CD4-positive, alpha-beta memory T cell (primary cell): Measurements from ENCODE around the gene STPG1. TPM values are rescaled to one million over a fixed set of nuclear protein-coding genes. Genes with fewer than 3 reads are reported as not detected.

ENCODE experiments used
- CTCF ChIA-PET: fragments of 350-600 bp; sonication (Branson Sonifier 250); formaldehyde crosslinking; loops from one replicate; lab custom pipeline; 2021; ENCODE audit warnings: inconsistent platforms; ENCODE audit not compliant: partially characterized antibody; lab: Charles Lee
- POLR2A ChIA-PET: fragments of 350-600 bp; sonication (Branson Sonifier 250); formaldehyde crosslinking; loops from one replicate; lab custom pipeline; 2021; ENCODE audit not compliant: partially characterized antibody; lab: Charles Lee
- DNase-seq, 5 donors: peaks; one replicate each; pipeline versions ENCODE4 v3.0.0 to v3.0.0-alpha.2; 2020 to 2022; ENCODE audit warnings: mixed read lengths in 1 of 5
- H3K27ac ChIP-seq: one replicate; pipeline ENCODE4 v1.7.0; 2013; ENCODE audit warnings: low read depth, low read length
- H3K27me3 ChIP-seq: 2 replicates; pipeline ENCODE4 v1.7.0; 2013; ENCODE audit warnings: mild to moderate bottlenecking, low read length, moderate library complexity; ENCODE audit not compliant: insufficient read depth
- H3K36me3 ChIP-seq: 2 replicates; pipeline ENCODE4 v1.7.0; 2013; ENCODE audit warnings: mild to moderate bottlenecking, low read length, moderate library complexity; ENCODE audit not compliant: insufficient read depth
- H3K4me1 ChIP-seq: 2 replicates; pipeline ENCODE4 v1.7.0; 2013; ENCODE audit warnings: mild to moderate bottlenecking, low read length, moderate library complexity; ENCODE audit not compliant: insufficient read depth
- H3K4me3 ChIP-seq, 2 donors: one replicate each; pipeline ENCODE4 v1.7.0; 2013; ENCODE audit warnings: low read length in 2 of 2, mild to moderate bottlenecking in 1 of 2
- H3K9me3 ChIP-seq, 2 donors: one replicate each; pipeline ENCODE4 v1.7.0; 2013; ENCODE audit warnings: low read length in 2 of 2, control low read depth in 1 of 2; ENCODE audit not compliant: control insufficient read depth in 1 of 2
- H3K27ac Mint-ChIP-seq, 7 donors: one replicate each; pipeline ENCODE4 v1.8.0; 2020 to 2021; ENCODE audit warnings: mixed read lengths in 7 of 7, mild to moderate bottlenecking in 6 of 7, inconsistent platforms in 3 of 7, moderate library complexity in 3 of 7
- H3K27me3 Mint-ChIP-seq, 2 donors: one replicate each; pipeline ENCODE4 v1.8.0; 2020 to 2021; ENCODE audit warnings: mixed read lengths in 2 of 2
- H3K36me3 Mint-ChIP-seq, 2 donors: one replicate each; pipeline ENCODE4 v1.8.0; 2020 to 2021; ENCODE audit warnings: mixed read lengths in 2 of 2, inconsistent platforms in 1 of 2, mild to moderate bottlenecking in 1 of 2
- H3K4me1 Mint-ChIP-seq, 4 donors: one replicate each; pipeline ENCODE4 v1.8.0; 2020 to 2021; ENCODE audit warnings: mixed read lengths in 4 of 4, mild to moderate bottlenecking in 1 of 4
- H3K4me3 Mint-ChIP-seq, 8 donors: one replicate each; pipeline ENCODE4 v1.8.0; 2020 to 2021; ENCODE audit warnings: mixed read lengths in 8 of 8, mild to moderate bottlenecking in 7 of 8, moderate library complexity in 6 of 8, inconsistent platforms in 3 of 8
- H3K9me3 Mint-ChIP-seq, 8 donors: one replicate each; pipeline ENCODE4 v1.8.0; 2020 to 2021; ENCODE audit warnings: mixed read lengths in 8 of 8, mild to moderate bottlenecking in 5 of 8, inconsistent platforms in 3 of 8, moderate library complexity in 1 of 8
- intact Hi-C: fragments of 100-400 bp; cut with micrococcal nuclease; formaldehyde crosslinking; loops from one replicate; pipeline ENCODE4 v1.15.1; 2023
- polyA plus RNA-seq, 2 donors: library from polyadenylated mRNA; unstranded; fragments of 300-500 nt; fragmentation: Illumina TruSeq; gene quantifications; one replicate each; pipeline ENCODE4 v1.2.3, GENCODE V29; 2021
- total RNA-seq, 2 experiments: library from RNA; stranded (reverse); gene quantifications; one replicate each; pipeline ENCODE4 v1.2.3, GENCODE V29; 2021

The STPG1 gene
- total and polyA plus RNA-seq, 4 experiments from 2014 or later: 3.1 to 4.9 (median 3.8) TPM

GRCh38 chr1:24327891-24328290, 85.7 kb downstream of the STPG1 start:
- intact Hi-C loops: loop anchor here (10.0 kb wide), 1 partner anchor 123 kb away; no protein-coding TSS in a partner anchor
- no peak for DNase-seq
- CTCF ChIA-PET: no interaction called here
- POLR2A ChIA-PET: no interaction called here
- Mint-ChIP-seq H3K27me3 (no peaks in the 10 kb centered on the region), H3K9me3 (no peaks in the 10 kb centered on the region), H3K4me3 (no peak overlapping the region), H3K27ac (no peak overlapping the region), H3K4me1 (peaks cover 2 to 11% (median 3%) of the 10 kb centered on the region in 4 donors), H3K36me3 (no peaks in the 10 kb centered on the region)
- no peaks in the 10 kb centered on the region for H3K27me3 ChIP-seq
- no peak overlapping the region for H3K4me3 ChIP-seq
- H3K9me3 ChIP-seq: no peaks in the 10 kb centered on the region
- peaks cover 6% of the 10 kb centered on the region for H3K4me1 ChIP-seq
- H3K27ac ChIP-seq: no peak overlapping the region
- no peaks in the 10 kb centered on the region for H3K36me3 ChIP-seq

DNA sequence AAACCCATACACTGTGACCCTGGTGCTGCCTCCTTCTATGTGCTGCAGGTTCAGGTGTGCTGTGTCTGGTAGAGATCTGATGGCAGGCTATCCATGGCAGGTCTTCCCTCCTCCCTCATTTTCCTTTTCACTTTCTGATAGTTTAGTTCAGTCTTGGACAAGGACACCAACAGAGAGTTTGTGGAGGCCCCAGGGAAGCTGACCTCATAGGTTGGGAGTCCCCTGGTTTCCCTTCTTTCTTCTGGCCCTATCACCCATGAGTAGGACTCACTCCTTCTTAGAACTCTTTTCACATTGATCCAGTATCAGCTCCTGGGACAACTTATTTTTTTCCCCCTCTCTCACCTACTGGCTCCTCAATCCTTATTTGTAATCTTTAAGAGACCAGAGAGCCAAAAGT, 86.1 kb downstream of the STPG1 start:
- no peak overlapping the region for H3K27ac Mint-ChIP-seq
- POLR2A ChIA-PET: no interaction called here
- H3K4me3 Mint-ChIP-seq: no peak overlapping the region
- Histone ChIP-seq H3K27me3 (no peaks in the 10 kb centered on the region), H3K9me3 (no peaks in the 10 kb centered on the region), H3K4me1 (peaks cover 10% of the 10 kb centered on the region), H3K27ac (no peak overlapping the region), H3K36me3 (no peaks in the 10 kb centered on the region), H3K4me3 (no peak overlapping the region)
- CTCF ChIA-PET: no interaction called here
- no peak for DNase-seq
- no peaks in the 10 kb centered on the region for H3K36me3 Mint-ChIP-seq
- H3K4me1 Mint-ChIP-seq: peaks cover 6 to 15% (median 6%) of the 10 kb centered on the region in 4 donors
- intact Hi-C loops: loop anchor here (10.0 kb wide), 1 partner anchor 123 kb away; no protein-coding TSS in a partner anchor
- no peaks in the 10 kb centered on the region for H3K9me3 Mint-ChIP-seq
- H3K27me3 Mint-ChIP-seq: no peaks in the 10 kb centered on the region

- no peaks in the 10 kb centered on the region for H3K27me3 ChIP-seq
- no peak for DNase-seq
- POLR2A ChIA-PET: no interaction called here
- Mint-ChIP-seq H3K27ac (no peak overlapping the region), H3K4me1 (peaks cover 13 to 29% (median 16%) of the 10 kb centered on the region in 4 donors), H3K4me3 (no peak overlapping the region), H3K27me3 (peaks cover under 1 to 5% of the 10 kb centered on the region in 2 donors), H3K36me3 (no peaks in the 10 kb centered on the region), H3K9me3 (no peaks in the 10 kb centered on the region)
- CTCF ChIA-PET: no interaction called here
- H3K9me3 ChIP-seq: no peaks in the 10 kb centered on the region
- H3K36me3 ChIP-seq: no peaks in the 10 kb centered on the region
- H3K27ac ChIP-seq: no peak overlapping the region
- H3K4me1 ChIP-seq: peaks cover 20% of the 10 kb centered on the region
- H3K4me3 ChIP-seq: no peak overlapping the region
- intact Hi-C loops: loop anchor here (10.0 kb wide), 1 partner anchor 121 kb away; no protein-coding TSS in a partner anchor
Measured at GRCh38 chr1:24325587-24326449, 87.8 kb downstream of the STPG1 start.

GRCh38 chr1:24324903-24325302, 88.7 kb downstream of the STPG1 start:
- Histone ChIP-seq H3K36me3 (no peaks in the 10 kb centered on the region), H3K27ac (no peak overlapping the region), H3K9me3 (no peaks in the 10 kb centered on the region), H3K27me3 (no peaks in the 10 kb centered on the region), H3K4me1 (peaks cover 29% of the 10 kb centered on the region), H3K4me3 (no peak overlapping the region)
- ChIA-PET CTCF (interaction anchor here (0.7 to 1.1 kb wide), 2 partner anchors 40 to 259 kb away, joined by 3 read pairs; no protein-coding TSS in a partner anchor), POLR2A (no interaction called here)
- Mint-ChIP-seq H3K4me3 (peak overlapping the region in 1 of 8 donors; percentile 22), H3K27ac (peak overlapping the region in 3 of 7 donors; percentile 23 to 68 (median 37)), H3K36me3 (no peaks in the 10 kb centered on the region), H3K9me3 (no peaks in the 10 kb centered on the region), H3K27me3 (peaks cover 8% of the 10 kb centered on the region in 2 donors), H3K4me1 (peaks cover 23 to 38% (median 25%) of the 10 kb centered on the region in 4 donors)
- no peak for DNase-seq
- intact Hi-C loops: loop anchor here (5.0 to 10.0 kb wide), 2 partner anchors 67 to 120 kb away; no protein-coding TSS in a partner anchor

DNA sequence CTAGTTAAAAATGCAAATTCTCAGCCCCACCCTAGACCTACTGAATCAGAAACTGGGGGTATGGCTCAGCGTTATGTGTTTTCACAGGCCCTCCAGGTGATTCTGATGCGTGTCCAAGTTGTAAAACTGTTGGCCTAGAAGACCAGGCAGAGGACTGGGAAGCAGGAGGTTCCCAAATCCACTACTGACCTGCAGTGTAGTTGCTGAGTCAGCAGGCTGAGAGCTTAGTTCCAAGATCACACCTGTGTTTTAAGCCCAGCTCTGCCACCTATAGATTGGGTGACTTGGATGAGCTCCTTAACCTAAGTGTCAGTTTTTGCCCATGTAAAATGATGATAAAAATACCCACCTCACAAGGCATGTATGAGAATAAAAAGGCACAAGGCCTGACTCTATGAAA, 90.3 kb downstream of the STPG1 start:
- Mint-ChIP-seq H3K27me3 (peaks cover 18 to 19% of the 10 kb centered on the region in 2 donors), H3K9me3 (no peaks in the 10 kb centered on the region), H3K36me3 (no peaks in the 10 kb centered on the region), H3K4me3 (peak overlapping the region in 1 of 8 donors; percentile 76), H3K27ac (peak overlapping the region in 1 of 7 donors; percentile 5), H3K4me1 (peaks cover 36 to 55% (median 41%) of the 10 kb centered on the region in 4 donors)
- no peak overlapping the region for H3K27ac ChIP-seq
- no peak overlapping the region for H3K4me3 ChIP-seq
- no peaks in the 10 kb centered on the region for H3K27me3 ChIP-seq
- DNase-seq: no peak
- ChIA-PET POLR2A (no interaction called here), CTCF (no interaction called here)
- H3K36me3 ChIP-seq: no peaks in the 10 kb centered on the region
- intact Hi-C loops: loop anchor here (5.0 to 10.0 kb wide), 2 partner anchors 69 to 118 kb away; no protein-coding TSS in a partner anchor
- H3K9me3 ChIP-seq: no peaks in the 10 kb centered on the region
- peaks cover 45% of the 10 kb centered on the region for H3K4me1 ChIP-seq

DNA sequence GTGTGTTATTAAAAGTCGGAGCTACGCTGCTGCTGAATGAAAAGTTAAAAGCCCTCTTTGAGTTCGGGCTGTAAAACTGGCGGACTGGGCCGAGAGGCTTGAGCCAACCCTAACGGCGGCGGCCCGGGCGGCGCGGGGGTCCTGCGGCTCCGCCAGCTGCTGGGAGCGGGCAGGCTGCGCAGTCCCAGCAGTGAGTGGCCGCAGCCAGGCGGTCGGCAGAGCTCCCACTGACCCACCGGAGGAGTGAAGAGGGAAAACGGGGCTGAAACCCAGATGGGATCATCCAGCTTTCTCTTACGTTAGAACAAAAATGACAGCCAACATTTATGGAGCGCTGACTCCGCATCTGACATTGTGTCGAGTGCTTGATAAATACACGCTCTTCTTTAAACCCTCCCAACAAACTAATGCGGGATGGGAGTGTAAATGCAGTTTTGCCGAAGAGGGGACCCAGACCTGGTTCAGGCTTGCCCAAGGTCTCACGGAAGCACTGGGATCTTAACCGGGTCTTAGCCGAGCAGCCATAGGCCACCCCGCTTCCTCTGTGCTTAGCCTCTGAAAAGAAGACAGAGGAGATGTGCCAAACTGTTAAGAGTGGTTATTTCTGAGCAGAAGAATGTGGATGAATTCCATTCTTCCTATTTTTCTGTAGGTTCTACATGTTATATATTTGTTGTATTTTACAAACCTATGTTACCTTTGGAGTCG, 91.0 kb downstream of the STPG1 start:
- H3K27me3 Mint-ChIP-seq: peaks cover 19 to 24% of the 10 kb centered on the region in 2 donors
- CTCF ChIA-PET: interaction anchor here (0.7 to 2.0 kb wide), 4 partner anchors 8 to 121 kb away, joined by 5 to 7 read pairs (median 6); no protein-coding TSS in a partner anchor
- Histone ChIP-seq H3K4me1 (peaks cover 45% of the 10 kb centered on the region), H3K36me3 (no peaks in the 10 kb centered on the region), H3K4me3 (peak overlapping the region in 1 of 2 donors; percentile 42), H3K27me3 (peaks cover under 1% of the 10 kb centered on the region), H3K27ac (no peak overlapping the region), H3K9me3 (no peaks in the 10 kb centered on the region)
- peaks cover 36 to 61% (median 42%) of the 10 kb centered on the region in 4 donors for H3K4me1 Mint-ChIP-seq
- H3K27ac Mint-ChIP-seq: peak overlapping the region; percentile 29 to 91 (median 84)
- POLR2A ChIA-PET: interaction anchor here (1.4 to 1.7 kb wide), 4 partner anchors 69 to 181 kb away, joined by 3 to 4 read pairs (median 4); partner anchors contain the start of gene NIPAL3
- intact Hi-C loops: loop anchor here (5.0 to 10.0 kb wide), 2 partner anchors 70 to 118 kb away; no protein-coding TSS in a partner anchor
- H3K9me3 Mint-ChIP-seq: no peaks in the 10 kb centered on the region
- H3K4me3 Mint-ChIP-seq: peak overlapping the region; percentile 80 to 92 (median 86)
- H3K36me3 Mint-ChIP-seq: no peaks in the 10 kb centered on the region
- no peak for DNase-seq
